ENCODE measurements around the gene TRABD2A. TPM values are rescaled to one million over a fixed set of nuclear protein-coding genes. Genes with fewer than 3 reads are reported as not detected.

TRABD2A gene
- total RNA-seq, 2 donors from 2014 or later = 4.8 to 7.7 TPM

- H3K9me3 ChIP-seq (ENCODE audit: control insufficient read depth, low read length) = no peaks in the 10 kb centered on the region
- no peaks in the 10 kb centered on the region for H3K27me3 ChIP-seq (ENCODE audit: control insufficient read depth, insufficient read depth, low read length, poor library complexity, severe bottlenecking)
- no peak overlapping the region for H3K4me3 Mint-ChIP-seq
- peaks cover under 1% of the 10 kb centered on the region for H3K9me3 Mint-ChIP-seq
- no peak overlapping the region for H3K27ac ChIP-seq (ENCODE audit: low read depth, low read length)
- peaks cover 9% of the 10 kb centered on the region for H3K27me3 Mint-ChIP-seq (ENCODE audit: insufficient read depth)
- H3K9ac ChIP-seq (ENCODE audit: extremely low read depth, low read length, poor library complexity, severe bottlenecking) = no peak overlapping the region
- peaks cover 4% of the 10 kb centered on the region for H3K4me1 Mint-ChIP-seq
- no peak overlapping the region for H3K4me3 ChIP-seq (ENCODE audit: low read length)
- TF ChIP-seq CTCF (conservative IDR thresholded peaks at IDR 0.05) = no peak
- WGBS, 2 experiments (ENCODE audit: insufficient coverage in 1 of 2, insufficient read length in 1 of 2) = 82 to 88% methylated on average over 2 of the region's 2 CpGs
- no peaks in the 10 kb centered on the region for H3K4me1 ChIP-seq (ENCODE audit: control insufficient read depth, insufficient read depth, low read length)
- H3K27ac Mint-ChIP-seq = no peak overlapping the region
- no peak for DNase-seq
- H3K36me3 Mint-ChIP-seq (ENCODE audit: low read depth) = no peaks in the 10 kb centered on the region
- no peaks in the 10 kb centered on the region for H3K36me3 ChIP-seq (ENCODE audit: control insufficient read depth, insufficient read depth, low read length)
Measured at GRCh38 chr2:84829693-84830092, 51.2 kb downstream of the TRABD2A start.

GRCh38 chr2:84827978-84828575 is 52.8 kb downstream of the TRABD2A start:
- WGBS, 2 experiments (ENCODE audit: insufficient coverage in 1 of 2, insufficient read length in 1 of 2) = 86 to 93% methylated on average over 2 of the region's 2 CpGs
- Mint-ChIP-seq H3K27me3 (ENCODE audit: insufficient read depth) (peaks cover 9% of the 10 kb centered on the region), H3K4me1 (peaks cover under 1% of the 10 kb centered on the region), H3K36me3 (ENCODE audit: low read depth) (no peaks in the 10 kb centered on the region), H3K27ac (no peak overlapping the region), H3K4me3 (no peak overlapping the region), H3K9me3 (no peaks in the 10 kb centered on the region)
- Histone ChIP-seq H3K36me3 (ENCODE audit: control insufficient read depth, insufficient read depth, low read length) (no peaks in the 10 kb centered on the region), H3K27ac (ENCODE audit: low read depth, low read length) (no peak overlapping the region), H3K4me1 (ENCODE audit: control insufficient read depth, insufficient read depth, low read length) (no peaks in the 10 kb centered on the region), H3K9ac (ENCODE audit: extremely low read depth, low read length, poor library complexity, severe bottlenecking) (no peak overlapping the region), H3K4me3 (ENCODE audit: low read length) (no peak overlapping the region), H3K27me3 (ENCODE audit: control insufficient read depth, insufficient read depth, low read length, poor library complexity, severe bottlenecking) (no peaks in the 10 kb centered on the region), H3K9me3 (ENCODE audit: control insufficient read depth, low read length) (no peaks in the 10 kb centered on the region)
- TF ChIP-seq CTCF (conservative IDR thresholded peaks at IDR 0.05) = no peak
- DNase-seq = no peak

- Histone ChIP-seq H3K27ac (ENCODE audit: low read depth, low read length) (no peak overlapping the region), H3K9me3 (ENCODE audit: control insufficient read depth, low read length) (no peaks in the 10 kb centered on the region), H3K27me3 (ENCODE audit: control insufficient read depth, insufficient read depth, low read length, poor library complexity, severe bottlenecking) (no peaks in the 10 kb centered on the region), H3K4me3 (ENCODE audit: low read length) (no peak overlapping the region), H3K4me1 (ENCODE audit: control insufficient read depth, insufficient read depth, low read length) (no peaks in the 10 kb centered on the region), H3K9ac (ENCODE audit: extremely low read depth, low read length, poor library complexity, severe bottlenecking) (no peak overlapping the region), H3K36me3 (ENCODE audit: control insufficient read depth, insufficient read depth, low read length) (no peaks in the 10 kb centered on the region)
- Mint-ChIP-seq H3K4me1 (no peaks in the 10 kb centered on the region), H3K27ac (no peak overlapping the region), H3K27me3 (ENCODE audit: insufficient read depth) (peaks cover 9% of the 10 kb centered on the region), H3K9me3 (no peaks in the 10 kb centered on the region), H3K36me3 (ENCODE audit: low read depth) (no peaks in the 10 kb centered on the region), H3K4me3 (no peak overlapping the region)
- no peak for DNase-seq
- TF ChIP-seq CTCF (conservative IDR thresholded peaks at IDR 0.05) = no peak
- 94 to 96% methylated on average over 11 to 21 of the region's 21 CpGs for WGBS, 2 experiments (ENCODE audit: insufficient coverage in 1 of 2, insufficient read length in 1 of 2)
Measured at GRCh38 chr2:84823788-84824187, 57.1 kb downstream of the TRABD2A start.

Measured in endodermal cell (in vitro differentiated cells).